ENCODE data around the gene INAFM2.

GRCh38 chr15:40280260-40281056 lies 43.0 kb upstream of the INAFM2 start:
- TF ChIP-seq CTCF (conservative IDR thresholded peaks at IDR 0.05; ENCODE audit: low read depth, low read length) (no peak), MXI1 (IDR thresholded peaks at IDR 0.05; ENCODE audit: borderline replicate concordance, low read depth, low read length) (no peak), FOS (IDR thresholded peaks at IDR 0.05; ENCODE audit: low read depth, low read length) (no peak), USF2 (IDR thresholded peaks at IDR 0.05; ENCODE audit: low read depth, low read length) (no peak), RAD21 (IDR thresholded peaks at IDR 0.05; ENCODE audit: low read length) (no peak), RFX5 (IDR thresholded peaks at IDR 0.05; ENCODE audit: low read depth, low read length) (no peak), POLR2A (IDR thresholded peaks at IDR 0.05; ENCODE audit: low read depth, low read length) (no peak), CEBPB (IDR thresholded peaks at IDR 0.05; ENCODE audit: low read depth, low read length) (no peak)
